PC-3 (cell line): ENCODE measurements around the gene SLC22A1.

Source experiments
- EZH2 ChIP-seq: fragments of 300-600 bp; sonication (generic); IDR thresholded peaks from one replicate; pipeline ENCODE4 v1.6.1; 2017; ENCODE audit warnings: antibody characterized with exemption, mild to moderate bottlenecking, low read length; ENCODE audit not compliant: unreplicated experiment
- TF ChIP-seq, protein P1 (sequence below): fragments of 300-600 bp; sonication (generic); conservative IDR thresholded peaks from 2 replicates; pipeline ENCODE4 v1.5.1; 2017; ENCODE audit warnings: antibody characterized with exemption, low read depth, mild to moderate bottlenecking, low read length

- TF ChIP-seq, protein P1, sequence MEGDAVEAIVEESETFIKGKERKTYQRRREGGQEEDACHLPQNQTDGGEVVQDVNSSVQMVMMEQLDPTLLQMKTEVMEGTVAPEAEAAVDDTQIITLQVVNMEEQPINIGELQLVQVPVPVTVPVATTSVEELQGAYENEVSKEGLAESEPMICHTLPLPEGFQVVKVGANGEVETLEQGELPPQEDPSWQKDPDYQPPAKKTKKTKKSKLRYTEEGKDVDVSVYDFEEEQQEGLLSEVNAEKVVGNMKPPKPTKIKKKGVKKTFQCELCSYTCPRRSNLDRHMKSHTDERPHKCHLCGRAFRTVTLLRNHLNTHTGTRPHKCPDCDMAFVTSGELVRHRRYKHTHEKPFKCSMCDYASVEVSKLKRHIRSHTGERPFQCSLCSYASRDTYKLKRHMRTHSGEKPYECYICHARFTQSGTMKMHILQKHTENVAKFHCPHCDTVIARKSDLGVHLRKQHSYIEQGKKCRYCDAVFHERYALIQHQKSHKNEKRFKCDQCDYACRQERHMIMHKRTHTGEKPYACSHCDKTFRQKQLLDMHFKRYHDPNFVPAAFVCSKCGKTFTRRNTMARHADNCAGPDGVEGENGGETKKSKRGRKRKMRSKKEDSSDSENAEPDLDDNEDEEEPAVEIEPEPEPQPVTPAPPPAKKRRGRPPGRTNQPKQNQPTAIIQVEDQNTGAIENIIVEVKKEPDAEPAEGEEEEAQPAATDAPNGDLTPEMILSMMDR: no peak
- TF ChIP-seq EZH2: no peak
These were observed 4.5 kb upstream of the SLC22A1 start for GRCh38 chr6:160117137-160117536.
